GM18870 (cell line): ENCODE data around the gene ITPK1.
"Not testable (repeated sequence)": the region's sequence is repeated elsewhere in the genome, so short reads cannot be mapped to it uniquely, and the experiment has no call there.

Experiments
- ATAC-seq: cut with Tn5 transposase; IDR thresholded peaks from one replicate; pipeline ENCODE4 v1.9.1; 2021; ENCODE audit warnings: moderate library complexity; ENCODE audit not compliant: unreplicated experiment

Gene ITPK1

DNA sequence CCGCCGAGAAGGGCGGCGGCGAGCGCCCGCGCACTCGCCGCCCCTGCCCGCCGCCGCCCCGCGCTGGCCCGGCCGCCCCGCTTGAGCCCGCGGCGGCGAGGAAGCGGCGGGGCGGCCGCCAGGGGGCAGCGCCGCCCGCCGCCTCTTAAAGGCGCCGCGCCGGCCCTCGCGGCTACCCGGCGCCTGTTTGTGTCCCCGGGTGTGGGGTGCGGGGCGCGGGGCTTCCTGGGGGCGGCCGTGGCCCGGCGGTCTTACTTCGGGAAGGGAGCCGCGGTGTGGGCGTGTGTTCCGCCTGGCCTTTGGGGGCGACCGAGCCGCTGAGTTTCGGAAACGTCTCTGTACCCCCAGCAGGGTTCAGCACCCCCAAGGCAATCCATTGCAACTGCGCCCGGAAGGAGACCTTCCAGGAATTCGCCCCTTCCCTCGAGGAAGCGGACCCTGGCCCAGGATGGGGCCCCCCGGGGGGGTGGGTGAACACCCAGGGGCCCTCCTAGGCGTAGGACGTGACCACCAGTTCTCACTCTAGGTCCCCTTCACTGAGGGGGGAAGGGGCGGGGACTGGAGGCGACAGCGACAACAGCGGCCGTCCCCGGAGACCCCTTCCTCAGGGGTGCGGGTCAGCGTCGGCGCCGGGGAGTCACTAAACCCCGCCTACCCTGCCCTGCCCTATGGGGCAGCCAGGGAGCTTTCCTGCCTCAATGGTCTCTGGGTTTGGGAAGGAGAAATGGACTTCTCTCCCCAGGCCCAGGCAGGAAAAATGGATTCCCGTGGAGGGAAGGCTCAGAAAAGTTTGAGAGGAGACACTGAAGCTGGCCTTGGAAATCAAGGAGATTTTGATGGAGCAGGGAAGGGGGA lies at the start of gene ITPK1:
TSS of gene ITPK1 (minus strand) at position 105 of the 855 bp plus-strand sequence. CDS start 762 bp downstream, outside the sequence.
- ATAC-seq: peak; percentile 16

DNA sequence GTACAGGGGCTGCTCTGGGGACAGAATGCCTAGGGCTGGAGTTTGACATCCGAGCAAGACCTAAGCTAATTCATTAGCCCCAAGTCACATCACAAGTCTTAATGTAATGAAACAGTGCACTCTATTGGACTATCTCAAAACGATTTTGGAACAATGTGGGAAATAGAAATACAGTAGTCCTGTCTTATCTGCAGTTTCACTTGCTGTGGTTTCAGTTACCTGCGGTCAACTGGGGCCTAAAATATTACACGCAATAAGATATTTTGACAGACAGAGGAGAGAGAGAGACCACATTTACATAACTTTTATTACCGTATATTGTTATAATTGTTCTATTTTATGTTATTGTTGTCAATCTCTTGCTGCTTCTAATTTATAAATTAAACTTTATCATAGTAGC lies 47.8 kb upstream of the ITPK1 start:
- ATAC-seq: no peak

DNA sequence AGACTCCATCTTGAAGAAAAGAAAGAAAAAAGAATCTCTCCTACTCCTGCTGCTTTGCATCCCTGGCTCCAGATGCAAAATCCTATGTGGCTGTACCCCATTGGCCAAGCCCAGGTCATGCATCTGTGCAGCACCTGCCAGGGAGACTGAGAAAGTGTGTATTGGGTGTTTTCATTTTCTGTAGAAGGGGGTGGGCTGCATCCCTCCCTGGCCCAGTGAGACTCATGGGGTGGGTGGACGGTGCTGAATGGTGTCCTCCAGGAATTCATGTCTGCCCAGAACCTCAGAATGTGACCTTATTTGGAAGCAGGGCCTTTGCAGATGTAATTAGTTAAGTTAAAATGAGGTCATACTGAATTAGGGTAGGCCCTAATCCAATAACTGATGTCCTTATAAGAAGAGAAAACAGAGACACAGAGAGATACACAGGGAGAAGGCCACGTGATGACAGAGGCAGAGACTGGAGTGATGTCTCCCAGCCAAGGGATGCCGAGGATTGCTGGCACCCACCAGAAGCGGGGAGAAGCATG lies 45.8 kb upstream of the ITPK1 start:
- no peak for ATAC-seq

DNA sequence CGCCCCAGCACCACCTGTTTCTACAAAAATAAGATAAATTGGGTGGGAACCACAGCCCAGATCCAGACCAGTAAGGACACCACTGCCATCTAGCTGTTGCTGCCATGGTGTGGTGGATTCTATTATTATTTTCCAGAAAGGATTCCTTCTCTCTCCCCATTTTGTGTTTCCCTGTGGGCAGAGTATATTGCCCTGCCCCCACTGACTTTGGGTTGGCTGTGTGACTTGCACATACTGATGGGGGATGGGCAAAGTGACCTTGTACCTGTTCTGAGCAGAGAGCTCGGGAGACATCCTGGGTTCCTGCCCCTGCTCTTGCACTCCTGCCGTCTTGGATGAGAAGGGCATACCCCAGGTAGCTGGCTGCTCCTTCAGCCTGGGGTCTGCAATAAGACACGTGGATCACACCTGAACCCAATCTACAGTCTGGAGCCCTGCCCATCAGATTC lies 44.7 kb upstream of the ITPK1 start:
- ATAC-seq: no peak

DNA sequence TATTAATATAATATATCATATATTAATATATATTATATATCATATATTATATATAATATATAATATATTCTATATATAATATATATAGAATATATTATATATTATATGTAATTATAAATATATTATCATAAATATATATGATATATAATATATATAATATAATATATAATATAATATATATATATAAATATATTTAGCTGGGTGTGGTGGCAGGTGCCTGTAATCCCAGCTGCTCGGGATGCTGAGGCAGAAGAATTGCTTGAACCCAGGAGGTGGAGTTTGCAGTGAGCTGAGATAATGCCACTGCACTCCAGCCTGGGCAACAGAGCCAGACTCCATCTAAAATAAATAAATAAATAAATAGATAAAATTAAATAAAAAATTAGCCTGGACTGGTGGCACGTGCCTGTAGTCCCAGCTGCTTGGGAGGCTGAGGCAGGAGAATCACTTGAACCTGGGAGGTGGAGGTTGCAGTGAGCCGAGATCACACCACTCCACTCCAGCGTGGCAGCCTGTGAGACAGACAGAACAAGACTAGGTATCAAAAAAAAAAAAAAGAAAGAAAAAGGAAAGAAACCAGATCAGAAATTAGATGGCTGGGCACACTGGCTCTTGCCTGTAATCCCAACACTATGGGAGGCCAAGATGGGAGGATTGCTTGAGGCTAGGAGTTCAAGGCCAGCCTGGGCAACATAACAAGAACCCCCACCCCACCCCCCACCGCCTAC lies 44.1 kb upstream of the ITPK1 start:
- ATAC-seq: not testable (repeated sequence)

DNA sequence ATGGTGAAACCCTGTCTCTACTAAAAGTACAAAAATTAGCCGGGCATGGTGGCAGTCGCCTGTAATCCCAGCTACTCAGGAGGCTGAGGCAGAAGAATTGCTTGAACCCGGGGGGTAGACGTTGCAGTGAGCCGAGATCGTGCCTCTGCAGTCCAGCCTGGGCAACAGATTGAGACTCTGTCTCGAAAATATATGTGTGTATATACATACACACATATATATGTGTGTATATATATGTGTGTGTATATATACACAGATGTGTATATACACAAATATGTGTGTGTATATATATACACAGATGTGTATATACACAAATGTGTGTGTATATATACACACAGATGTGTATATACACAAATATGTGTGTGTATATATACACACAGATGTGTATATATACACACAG lies 42.6 kb upstream of the ITPK1 start:
- not testable (repeated sequence) for ATAC-seq

DNA sequence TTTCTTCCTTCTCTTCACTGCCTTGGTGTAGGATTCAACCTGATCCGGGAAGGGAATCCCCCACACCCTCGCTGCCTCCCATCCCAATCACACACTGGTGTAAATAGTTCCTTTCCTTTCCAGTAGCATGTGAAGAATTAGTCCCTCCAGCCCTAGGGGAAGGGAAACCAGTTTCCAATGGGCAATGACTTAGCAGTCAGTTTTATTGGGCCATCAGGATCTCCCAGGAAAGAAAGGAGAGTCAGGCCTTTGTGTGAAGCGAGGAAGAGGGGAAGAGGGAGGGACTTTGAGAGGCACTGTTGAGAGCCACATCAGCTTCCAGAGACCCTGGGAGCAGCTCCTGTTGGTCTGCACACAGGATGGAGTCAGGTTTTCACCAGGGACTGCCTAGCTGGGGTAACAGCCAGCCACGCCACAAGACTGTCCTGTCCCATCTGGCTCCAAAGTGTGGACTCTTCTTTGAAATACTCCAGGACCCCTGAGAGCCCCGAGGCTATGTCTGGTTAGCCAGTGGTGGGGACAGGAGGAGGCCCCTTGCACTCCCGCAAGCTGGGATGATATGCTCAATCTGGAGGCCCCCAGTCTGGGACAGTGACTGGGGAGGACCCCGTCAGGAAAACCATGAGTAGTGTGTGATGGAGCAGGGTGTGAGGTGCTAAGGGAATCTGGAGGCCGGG lies 41.1 kb upstream of the ITPK1 start:
- no peak for ATAC-seq

DNA sequence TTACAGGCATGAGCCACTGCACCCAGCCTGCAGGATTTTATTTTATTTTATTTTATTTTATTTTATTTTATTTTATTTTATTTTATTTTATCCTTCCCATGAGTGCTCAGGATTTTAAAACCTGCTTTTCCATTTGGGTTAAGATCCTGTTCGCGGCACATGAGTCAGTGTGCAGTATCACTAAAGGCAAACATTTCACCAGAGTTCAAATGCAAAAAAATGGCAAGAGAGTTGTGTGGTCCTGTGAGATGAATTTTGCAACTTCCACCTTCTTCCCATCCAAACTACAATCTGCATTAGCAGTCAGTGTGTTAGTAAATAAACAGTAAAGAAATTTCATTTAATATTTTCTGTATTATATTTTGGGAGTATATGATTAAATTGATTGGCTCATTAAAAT lies 39.9 kb upstream of the ITPK1 start:
- ATAC-seq: no peak

DNA sequence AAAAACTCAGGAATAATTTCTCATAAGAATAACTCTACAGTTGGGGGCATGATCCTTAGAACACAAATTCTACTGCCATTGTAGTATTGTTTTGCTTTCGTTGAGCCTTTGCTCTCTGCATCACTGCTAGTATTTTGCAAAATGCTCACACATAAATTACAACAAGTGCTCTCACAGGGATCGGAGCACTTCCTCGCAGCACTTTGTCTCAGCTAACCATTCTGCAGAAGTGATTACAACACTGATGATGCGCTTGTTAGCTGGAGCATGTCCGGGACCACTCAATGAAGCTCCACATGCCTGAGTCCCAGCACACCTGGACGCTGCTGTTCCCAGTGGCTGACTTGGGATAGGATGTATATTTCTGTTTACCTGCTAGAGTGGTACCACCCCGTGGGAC lies 37.4 kb upstream of the ITPK1 start:
- ATAC-seq: no peak

DNA sequence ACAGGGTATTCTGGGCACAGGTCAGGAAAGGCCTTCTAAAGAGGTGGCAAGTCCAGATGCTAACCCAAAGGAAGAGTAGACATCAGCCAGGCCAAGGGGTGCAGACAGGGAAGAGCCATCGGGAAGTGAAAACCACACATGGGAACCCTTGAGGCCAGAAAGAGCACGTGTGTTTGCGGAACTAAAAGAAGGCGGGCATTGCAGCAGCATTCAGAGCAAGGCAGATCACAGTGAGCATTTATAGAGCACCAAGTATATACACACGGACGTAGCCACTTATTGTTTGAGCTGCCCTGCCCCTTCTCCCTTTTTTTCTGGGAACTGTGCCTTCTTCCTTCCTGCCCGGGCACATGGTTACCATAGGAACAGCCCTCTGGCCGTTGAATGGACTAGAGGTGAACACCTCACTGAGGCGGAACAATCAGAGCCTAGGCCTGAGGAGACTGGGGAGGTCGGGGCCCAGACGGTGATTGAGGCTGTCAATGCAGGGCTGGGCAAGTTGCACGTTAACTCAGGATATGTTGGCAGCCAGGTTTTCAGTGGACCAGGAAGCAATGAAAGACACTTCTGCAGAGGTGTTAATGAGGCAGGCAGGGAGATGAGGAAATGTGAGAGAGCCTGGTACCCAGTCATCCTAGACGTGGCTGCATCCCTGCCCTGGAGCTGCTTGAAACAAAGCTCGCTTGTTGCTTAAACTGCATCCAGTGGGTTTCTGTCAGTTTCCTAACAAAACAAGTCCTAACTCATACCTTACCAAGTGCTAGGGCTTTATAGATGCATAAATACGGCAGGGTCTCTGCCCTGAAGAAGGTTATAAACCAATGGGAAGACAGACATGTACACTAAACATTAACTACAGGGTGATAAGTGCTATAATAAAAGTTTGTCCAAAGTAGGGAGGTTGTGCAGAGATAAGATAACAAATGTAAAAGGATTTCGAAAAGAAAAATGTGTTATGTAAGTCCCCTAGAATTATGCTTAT lies 34.8 kb upstream of the ITPK1 start:
- ATAC-seq: no peak

DNA sequence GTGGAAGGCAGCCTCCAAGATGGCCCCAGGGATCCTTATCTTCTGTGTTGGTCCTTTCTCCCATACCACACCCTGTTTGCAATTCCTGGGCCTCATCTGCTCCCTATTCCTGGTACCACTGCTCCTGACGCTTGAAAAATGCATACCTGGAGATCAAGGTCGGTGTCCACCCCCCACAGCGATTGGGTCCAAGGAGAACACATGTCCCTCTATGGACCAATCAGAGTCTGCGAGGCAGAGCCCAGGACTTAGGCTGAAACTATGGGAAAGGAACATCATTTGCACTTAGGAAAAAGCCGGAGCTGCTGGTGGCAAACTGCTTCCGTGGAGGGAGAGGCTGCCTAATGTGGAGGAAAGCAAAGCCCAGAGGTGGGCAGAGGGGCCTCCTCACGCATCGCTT lies 33.3 kb upstream of the ITPK1 start:
- no peak for ATAC-seq

DNA sequence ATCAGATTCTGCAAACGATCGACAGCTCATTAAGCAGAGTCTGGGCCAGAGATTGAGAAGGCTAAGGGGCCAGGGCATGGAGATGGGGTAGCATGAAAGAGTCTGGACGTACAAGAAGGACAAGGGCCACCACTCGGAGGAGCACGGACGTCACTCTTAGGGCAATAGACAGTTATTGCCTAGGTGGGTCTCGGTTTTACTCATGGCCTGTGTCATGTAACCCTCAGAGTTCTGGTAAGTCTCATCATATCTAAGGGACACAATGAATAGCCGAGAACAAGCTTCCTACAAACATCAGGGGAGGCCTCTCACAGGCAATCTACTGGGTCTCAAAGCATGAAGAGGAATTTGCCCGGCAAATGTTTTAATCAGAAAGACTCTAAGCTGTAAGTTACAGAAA lies 30.4 kb upstream of the ITPK1 start:
- no peak for ATAC-seq

DNA sequence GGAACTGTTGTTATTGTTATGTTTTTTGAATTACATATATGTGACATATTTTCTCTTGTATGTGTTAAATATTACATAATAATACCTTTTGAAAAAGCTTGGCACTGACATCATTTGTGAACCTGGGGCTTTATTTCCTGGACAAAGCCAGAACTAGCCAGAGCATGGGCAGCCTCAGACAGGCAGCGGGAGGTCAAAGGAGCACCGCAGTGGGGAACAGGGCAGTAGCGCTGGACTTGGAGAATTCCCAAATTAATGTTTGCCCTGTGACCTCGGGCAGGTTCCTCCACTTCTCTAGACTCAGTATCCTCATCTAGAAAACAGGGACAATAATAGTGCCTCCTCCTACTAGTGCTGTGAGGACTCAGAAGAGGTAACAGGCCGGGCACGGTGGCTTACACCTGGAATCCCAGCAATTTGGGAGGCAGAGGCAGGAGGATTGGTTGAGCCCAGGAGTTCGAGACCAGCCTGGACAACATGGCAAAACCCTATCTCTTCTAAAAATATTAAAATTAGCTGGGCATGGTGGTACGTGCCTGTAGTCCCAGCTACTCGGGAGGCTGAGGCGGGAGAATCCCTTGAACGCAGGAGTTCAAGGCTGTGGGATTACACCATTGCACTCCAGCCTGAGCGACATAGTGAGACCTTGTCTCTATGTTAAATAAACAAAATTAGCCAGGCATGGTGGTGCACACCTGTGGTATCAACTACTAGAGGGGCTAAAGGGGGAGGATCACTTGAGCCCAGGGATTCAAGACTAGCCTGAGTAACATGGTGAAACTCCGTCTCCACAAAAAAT lies 27.3 kb upstream of the ITPK1 start:
- ATAC-seq: no peak

DNA sequence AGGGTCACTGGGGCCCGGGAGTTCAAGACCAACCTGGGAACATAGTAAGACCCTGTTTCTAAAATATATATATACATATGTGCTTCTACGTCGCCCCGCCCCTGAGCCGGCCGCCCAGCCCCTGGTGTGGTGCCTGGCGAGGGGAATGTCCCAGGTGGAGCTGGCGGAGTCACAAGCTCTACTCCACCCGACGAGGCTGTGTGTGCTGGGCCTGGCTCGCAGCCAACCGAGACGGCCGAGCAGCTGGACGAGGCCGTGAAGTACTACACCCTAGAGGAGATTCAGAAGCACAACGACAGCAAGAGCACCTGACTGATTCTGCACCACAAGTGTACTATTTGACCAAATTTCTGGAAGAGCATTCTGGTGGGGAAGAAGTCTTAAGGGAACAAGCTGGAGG lies 22.1 kb upstream of the ITPK1 start:
- no peak for ATAC-seq

DNA sequence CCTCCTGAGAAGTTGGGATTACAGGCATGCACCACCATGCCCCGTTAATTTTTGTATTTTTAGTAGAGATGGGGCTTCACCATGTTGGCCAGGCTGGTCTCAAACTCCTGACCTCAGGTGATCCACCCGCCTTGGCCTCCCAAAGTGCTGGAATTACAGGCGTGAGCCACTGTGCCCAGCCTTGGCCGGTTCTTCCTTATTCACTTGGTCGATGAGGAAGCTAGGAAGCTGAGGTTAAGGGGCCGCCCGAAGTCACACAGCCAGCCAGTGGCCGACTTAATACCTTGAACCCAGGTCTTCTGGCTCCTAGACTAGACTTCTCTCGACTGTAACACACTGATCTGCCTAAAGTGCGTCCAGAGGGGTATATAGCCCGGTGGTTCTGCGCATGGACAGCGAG lies 20.8 kb upstream of the ITPK1 start:
- not testable (repeated sequence) for ATAC-seq

DNA sequence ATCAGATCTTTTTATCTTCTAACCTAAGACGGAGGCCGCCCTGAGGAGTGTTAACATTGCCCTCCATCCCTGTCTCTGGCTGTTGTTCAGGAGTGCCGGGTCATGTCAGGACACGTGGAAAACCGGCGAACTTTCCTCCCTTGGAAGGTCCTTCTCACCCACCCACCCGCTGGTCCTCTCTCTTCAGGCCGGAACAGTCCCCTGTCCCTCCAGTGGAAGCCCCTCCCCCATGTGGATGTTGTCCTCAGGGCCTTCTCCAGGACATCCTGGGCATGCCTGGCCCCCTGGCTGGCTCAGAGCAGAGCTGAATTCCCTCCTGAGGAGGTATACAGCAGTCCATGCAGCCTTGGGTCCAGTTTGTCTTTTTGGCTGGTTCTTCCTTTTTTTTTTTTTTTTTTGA lies 20.3 kb upstream of the ITPK1 start:
- ATAC-seq: no peak

DNA sequence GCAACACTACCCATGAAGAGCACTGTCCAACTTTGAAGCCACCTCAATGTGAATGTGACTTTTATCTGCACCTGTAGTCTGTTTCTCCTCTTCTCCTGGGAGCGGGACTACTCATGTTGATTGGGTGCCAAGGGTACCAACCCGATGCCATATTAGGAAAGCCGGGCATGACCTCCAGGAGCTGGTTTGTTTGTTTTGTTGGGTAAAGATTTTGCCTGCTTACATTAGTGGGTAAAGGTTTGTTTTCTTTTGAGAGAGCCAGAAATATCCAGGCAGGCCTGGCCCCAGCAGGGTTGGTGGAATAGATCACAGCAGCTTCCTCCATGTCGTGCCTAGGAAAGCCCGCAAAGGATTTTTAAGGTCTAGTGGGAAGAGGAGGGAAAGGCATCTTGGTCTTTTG lies 19.7 kb upstream of the ITPK1 start:
- no peak for ATAC-seq

DNA sequence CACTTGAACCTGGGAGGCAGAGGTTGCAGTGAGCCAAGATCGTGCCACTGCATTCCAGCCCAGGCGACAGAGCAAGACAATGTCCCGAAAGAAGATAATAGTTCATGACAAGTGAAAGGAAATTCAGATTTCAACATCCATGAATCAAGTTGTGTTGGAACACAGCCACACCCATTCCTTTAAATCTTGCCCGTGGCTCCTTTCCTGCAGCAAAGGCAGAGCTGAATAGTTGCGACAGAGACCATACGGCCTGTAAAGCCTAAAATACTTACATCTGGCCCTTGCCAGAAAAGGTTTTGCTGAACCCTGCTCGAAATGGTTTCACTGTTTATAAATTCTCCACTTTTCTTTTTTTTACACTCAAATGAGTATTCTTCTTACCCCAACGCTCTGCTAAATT lies 17.7 kb upstream of the ITPK1 start:
- ATAC-seq: no peak

DNA sequence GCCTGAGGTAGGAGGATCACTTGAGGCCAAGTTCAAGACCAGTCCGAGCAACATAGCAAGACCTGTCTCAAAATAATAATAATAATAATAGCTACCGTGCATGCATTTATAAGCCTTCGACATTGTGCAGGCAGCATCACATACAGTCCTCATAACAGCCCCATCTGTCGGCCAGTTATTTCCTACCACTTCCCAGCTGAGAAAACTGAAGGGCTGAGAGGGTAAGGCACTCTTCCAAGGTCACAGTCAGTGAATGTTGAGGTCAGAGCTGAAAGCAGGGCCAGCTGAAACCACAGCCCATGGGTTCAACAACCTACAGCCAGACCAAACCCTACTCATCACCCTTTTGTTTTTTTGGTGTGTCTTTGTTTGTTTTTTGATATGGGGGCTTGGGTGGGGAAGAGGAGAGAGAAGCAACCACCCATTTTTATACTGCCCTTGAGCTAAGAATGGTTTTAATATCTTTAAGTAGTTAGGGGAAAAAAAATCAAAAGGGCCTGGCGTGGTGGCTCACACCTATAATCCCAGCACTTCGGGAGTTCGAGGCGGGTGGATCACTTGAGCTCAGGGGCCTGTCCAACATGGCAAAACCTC lies 16.8 kb upstream of the ITPK1 start:
- no peak for ATAC-seq
